GM12801 (cell line): ENCODE measurements around the gene CNR2.

Experiments used
- CTCF ChIP-seq: IDR thresholded peaks from one replicate; pipeline ENCODE4 v1.5.1; 2011; ENCODE audit warnings: control low read depth; ENCODE audit not compliant: insufficient read length; ENCODE audit errors: extremely low read depth

CNR2 gene

GRCh38 chr1:23903754-23904153 lies 9.4 kb downstream of the CNR2 start:
- no peak for TF ChIP-seq CTCF

GRCh38 chr1:23902321-23903278 lies 10.6 kb downstream of the CNR2 start:
- TF ChIP-seq CTCF = no peak

GRCh38 chr1:23899070-23899469 lies 14.1 kb downstream of the CNR2 start:
- TF ChIP-seq CTCF = no peak

GRCh38 chr1:23897083-23897482 lies 16.1 kb downstream of the CNR2 start:
- no peak for TF ChIP-seq CTCF

GRCh38 chr1:23896491-23896890 lies 16.7 kb downstream of the CNR2 start:
- no peak for TF ChIP-seq CTCF

GRCh38 chr1:23895993-23896392 lies 17.2 kb downstream of the CNR2 start:
- TF ChIP-seq CTCF = no peak

- no peak for TF ChIP-seq CTCF
These were observed 18.1 kb downstream of the CNR2 start for GRCh38 chr1:23895082-23895481.
